Stomach (tissue), 9 donors: ENCODE data around the gene E2F2. TPM values are rescaled to one million over a fixed set of nuclear protein-coding genes. Genes with fewer than 3 reads are reported as not detected.

ENCODE experiments used
- DNase-seq, 2 donors: peaks; one replicate each; pipeline versions ENCODE4 v3.0.0 to v3.0.0-alpha.2; 2013 to 2019
- H3K27ac ChIP-seq, 5 donors: fragments of 200-600 bp in 4 of 5; sonication (generic) in 4 of 5; one replicate each; pipeline ENCODE4 v1.5.1; 2013 to 2019; ENCODE audit warnings: mild to moderate bottlenecking in 1 of 5, moderate library complexity in 1 of 5
- H3K27me3 ChIP-seq, 3 donors: fragments of 200-600 bp; sonication (generic); one replicate each; pipeline ENCODE4 v1.5.1; 2017 to 2019; ENCODE audit warnings: mixed run types in 1 of 3
- H3K36me3 ChIP-seq, 4 donors: fragments of 200-600 bp; sonication (generic); 1 replicate in 3 of 4; 2 replicates in 1 of 4; pipeline ENCODE4 v1.5.1; 2016 to 2019
- H3K4me1 ChIP-seq, 4 donors: fragments of 200-600 bp; sonication (generic); one replicate each; pipeline ENCODE4 v1.5.1; 2016 to 2019
- H3K4me3 ChIP-seq, 4 donors: fragments of 200-600 bp; sonication (generic) in 3 of 4; one replicate each; pipeline ENCODE4 v1.5.1; 2016 to 2019; ENCODE audit warnings: mild to moderate bottlenecking in 1 of 4
- H3K9me3 ChIP-seq, 4 donors: fragments of 200-600 bp; sonication (generic); one replicate each; pipeline ENCODE4 v1.5.1; 2016 to 2019
- CTCF ChIP-seq, 7 experiments: fragments of 450-650 bp in 4 of 7; fragments of 200-600 bp in 3 of 7; sonication (generic) in 3 of 7; IDR thresholded peaks; one replicate each; pipeline ENCODE4 v1.5.1; 2016 to 2019; ENCODE audit warnings: antibody characterized with exemption in 7 of 7, control low read depth in 2 of 7, mild to moderate bottlenecking in 1 of 7
- EP300 ChIP-seq: sonication (generic); formaldehyde crosslinking; IDR thresholded peaks from one replicate; pipeline ENCODE4 v1.6.1; 2017; ENCODE audit warnings: antibody characterized with exemption
- POLR2A ChIP-seq, 4 donors: fragments of 450-650 bp; IDR thresholded peaks; one replicate each; pipeline ENCODE4 v1.6.1; 2016; ENCODE audit warnings: antibody characterized with exemption in 4 of 4, control low read depth in 2 of 4, mild to moderate bottlenecking in 1 of 4, moderate library complexity in 1 of 4
- POLR2AphosphoS5 ChIP-seq, 3 donors: sonication (generic); formaldehyde crosslinking; IDR thresholded peaks; one replicate each; pipeline ENCODE4 v1.6.1; 2016; ENCODE audit warnings: antibody characterized with exemption in 3 of 3
- WGBS, 5 donors: extraction: QIAGEN DNeasy Blood & Tissue Kit in 3 of 5; methylation state at CpG; one replicate each; pipeline versions ENCODE4 v1.1.5 to v1.1.7; 2013 to 2018; 5-methylcytosine and 5-hydroxymethylcytosine counted together
- intact Hi-C: fragments of 100-400 bp; cut with DNase I; formaldehyde crosslinking; loops from one replicate; pipeline ENCODE4 v1.15.1; 2023; ENCODE audit warnings: low total_unique reads
- polyA plus RNA-seq, 3 donors: library from polyadenylated mRNA; stranded (reverse); fragments of 200-250 nt; gene quantifications; one replicate each; pipeline ENCODE4 v1.2.3, GENCODE V29; 2013
- total RNA-seq, 5 donors: library from RNA; depleted of rRNA; stranded (reverse); fragments of >200 nt; gene quantifications; one replicate each; pipeline versions ENCODE4 v1.1.0 to v1.2.3, GENCODE V29; 2014 to 2016
- donor health status: healthy with polysubstance abuse.
- donor health status: Bipolar disorder and iron deficiency.
- donor health status: healthy.

E2F2 gene
- total and polyA plus RNA-seq, 8 donors, result 0.58 to 27.8 (median 2.5) TPM

GRCh38 chr1:23573574-23574182, 42.6 kb upstream of the E2F2 start:
- 70 to 84% (median 72%) methylated on average over 4 of the region's 4 CpGs for WGBS, 5 donors

GRCh38 chr1:23571465-23571864, 40.4 kb upstream of the E2F2 start:
- Histone ChIP-seq H3K4me1 (peaks cover 28 to 37% (median 31%) of the 10 kb centered on the region in 4 donors), H3K27me3 (peaks cover 0 to 16% (median 8%) of the 10 kb centered on the region in 3 donors), H3K9me3 (no peaks in the 10 kb centered on the region), H3K36me3 (no peaks in the 10 kb centered on the region), H3K27ac (no peak overlapping the region), H3K4me3 (no peak overlapping the region)
- intact Hi-C loops, result no loop called here
- WGBS, 5 donors, result 71 to 88% (median 78%) methylated on average over 3 of the region's 3 CpGs
- TF ChIP-seq POLR2A (IDR thresholded peaks at IDR 0.05) (no peak), EP300 (no peak), POLR2AphosphoS5 (IDR thresholded peaks at IDR 0.05) (no peak), CTCF (IDR thresholded peaks at IDR 0.05) (no peak)
- DNase-seq, result no peak

More at GRCh38 chr1:23573574-23574182, 42.6 kb upstream of the E2F2 start:
- no peaks in the 10 kb centered on the region for H3K9me3 ChIP-seq
- DNase-seq, result no peak
- intact Hi-C loops, result no loop called here
- peaks cover 0 to 6% (median 0%) of the 10 kb centered on the region in 3 donors for H3K27me3 ChIP-seq
- peaks cover 33 to 45% (median 41%) of the 10 kb centered on the region in 4 donors for H3K4me1 ChIP-seq
- H3K4me3 ChIP-seq, result no peak overlapping the region
- no peak overlapping the region for H3K27ac ChIP-seq
- H3K36me3 ChIP-seq, result no peaks in the 10 kb centered on the region
- TF ChIP-seq POLR2A (IDR thresholded peaks at IDR 0.05) (no peak), EP300 (no peak), POLR2AphosphoS5 (IDR thresholded peaks at IDR 0.05) (no peak), CTCF (IDR thresholded peaks at IDR 0.05) (no peak)

- Histone ChIP-seq H3K9me3 (no peaks in the 10 kb centered on the region), H3K27ac (no peak overlapping the region), H3K4me1 (peaks cover 17 to 26% (median 18%) of the 10 kb centered on the region in 4 donors), H3K27me3 (peaks cover 0 to 16% (median 8%) of the 10 kb centered on the region in 3 donors), H3K36me3 (no peaks in the 10 kb centered on the region), H3K4me3 (no peak overlapping the region)
- intact Hi-C loops, result no loop called here
- no peak for DNase-seq
- 92 to 95% (median 93%) methylated on average over 4 of the region's 4 CpGs for WGBS, 5 donors
- no peak for TF ChIP-seq POLR2AphosphoS5 (IDR thresholded peaks at IDR 0.05)
- TF ChIP-seq EP300, result no peak
- TF ChIP-seq CTCF (IDR thresholded peaks at IDR 0.05), result no peak
- TF ChIP-seq POLR2A (IDR thresholded peaks at IDR 0.05), result no peak
These were observed 39.1 kb upstream of the E2F2 start for GRCh38 chr1:23570001-23570691.

GRCh38 chr1:23568608-23569383, 37.8 kb upstream of the E2F2 start:
- Histone ChIP-seq H3K4me3 (peak overlapping the region; percentile 57 to 68 (median 62)), H3K27me3 (peaks cover 0 to 16% (median 8%) of the 10 kb centered on the region in 3 donors), H3K36me3 (no peaks in the 10 kb centered on the region), H3K4me1 (peaks cover 22 to 40% (median 26%) of the 10 kb centered on the region in 4 donors), H3K9me3 (no peaks in the 10 kb centered on the region), H3K27ac (peak overlapping the region; percentile 67 to 90 (median 81))
- intact Hi-C loops, result no loop called here
- TF ChIP-seq POLR2AphosphoS5 (IDR thresholded peaks at IDR 0.05) (no peak), CTCF (IDR thresholded peaks at IDR 0.05) (no peak), EP300 (no peak), POLR2A (IDR thresholded peaks at IDR 0.05) (no peak)
- WGBS, 5 donors, result 24 to 40% (median 28%) methylated on average over 16 of the region's 16 CpGs
- DNase-seq, result no peak
